Psoas muscle (tissue), 8 donors: ENCODE measurements around the gene SBF2. TPM values are rescaled to one million over a fixed set of nuclear protein-coding genes. Genes with fewer than 3 reads are reported as not detected.

ENCODE experiments used
- ATAC-seq, 4 donors: fragments of 200-7000 bp; cut with Tn5 transposase; one replicate each; pipeline ENCODE4 v1.9.1; 2020; ENCODE audit warnings: moderate library complexity in 3 of 4, mild to moderate bottlenecking in 2 of 4
- DNase-seq, 2 donors: peaks; one replicate each; pipeline ENCODE4 v3.0.0-alpha.2; 2020
- H3K27ac ChIP-seq: fragments of 200-600 bp; one replicate; pipeline ENCODE4 v1.8.0; 2022
- H3K27me3 ChIP-seq, 3 donors: fragments of 200-600 bp in 1 of 3; one replicate each; pipeline versions ENCODE4 v1.6.1 to v1.8.0; 2013 to 2022; ENCODE audit warnings: low read length in 2 of 3, mild to moderate bottlenecking in 2 of 3, moderate library complexity in 1 of 3; ENCODE audit not compliant: insufficient read depth in 3 of 3
- H3K36me3 ChIP-seq, 2 donors: fragments of 200-600 bp in 1 of 2; one replicate each; pipeline versions ENCODE4 v1.6.1 to v1.8.0; 2013 to 2022; ENCODE audit warnings: low read depth in 1 of 2, mild to moderate bottlenecking in 1 of 2, moderate library complexity in 1 of 2; ENCODE audit not compliant: insufficient read depth in 1 of 2
- H3K4me1 ChIP-seq: fragments of 200-600 bp; one replicate; pipeline ENCODE4 v1.8.0; 2022
- H3K4me3 ChIP-seq: fragments of 200-600 bp; one replicate; pipeline ENCODE4 v1.8.0; 2022; ENCODE audit warnings: mild to moderate bottlenecking
- H3K9me3 ChIP-seq: fragments of 200-600 bp; one replicate; pipeline ENCODE4 v1.8.0; 2022
- WGBS, 3 donors: extraction: QIAGEN DNeasy Blood & Tissue Kit; methylation state at CpG; one replicate each; pipeline versions ENCODE4 v1.1.6 to v1.1.7; 2013; 5-methylcytosine and 5-hydroxymethylcytosine counted together
- intact Hi-C, 2 donors: fragments of 100-400 bp; cut with DNase I; formaldehyde crosslinking; loops; one replicate each; pipeline versions ENCODE4 v1.11.0 to v1.14.2; 2022
- polyA plus RNA-seq, 3 donors: library from polyadenylated mRNA; stranded (reverse); fragments of 200-250 nt; gene quantifications; one replicate each; pipeline ENCODE4 v1.2.3, GENCODE V29; 2013
- total RNA-seq, 4 donors: library from RNA; stranded (reverse); fragmentation: NEBNext Ultra II Directional in 2 of 4; extraction: Animal tissue kit (Norgen Biotek cat#: 25700) in 2 of 4; gene quantifications; one replicate each; pipeline versions ENCODE4 v1.2.1 to v1.2.4, GENCODE V29; 2021 to 2023
- TF ChIP-seq, protein P1 (sequence below): fragments of 200-600 bp; IDR thresholded peaks from one replicate; pipeline ENCODE4 v1.8.0; 2022; ENCODE audit warnings: antibody characterized with exemption
- donor health status: healthy with polysubstance abuse.
- donor health status: DM: no; HTN: no; CAD: no; lungs with moderate emphysema.
- donor health status: Bipolar disorder and iron deficiency.
- donor health status: healthy.
- donor health status: DM: yes; HTN: yes; CAD: no.
- donor health status: DM: no; HTN: no; CAD: no.
- donor health status: DM: no; HTN: no; CAD: no.
- donor health status: DM: yes; HTN: yes; CAD: no.

The SBF2 gene
- total and polyA plus RNA-seq, 7 donors: 3.3 to 12.6 (median 10.6) TPM

DNA sequence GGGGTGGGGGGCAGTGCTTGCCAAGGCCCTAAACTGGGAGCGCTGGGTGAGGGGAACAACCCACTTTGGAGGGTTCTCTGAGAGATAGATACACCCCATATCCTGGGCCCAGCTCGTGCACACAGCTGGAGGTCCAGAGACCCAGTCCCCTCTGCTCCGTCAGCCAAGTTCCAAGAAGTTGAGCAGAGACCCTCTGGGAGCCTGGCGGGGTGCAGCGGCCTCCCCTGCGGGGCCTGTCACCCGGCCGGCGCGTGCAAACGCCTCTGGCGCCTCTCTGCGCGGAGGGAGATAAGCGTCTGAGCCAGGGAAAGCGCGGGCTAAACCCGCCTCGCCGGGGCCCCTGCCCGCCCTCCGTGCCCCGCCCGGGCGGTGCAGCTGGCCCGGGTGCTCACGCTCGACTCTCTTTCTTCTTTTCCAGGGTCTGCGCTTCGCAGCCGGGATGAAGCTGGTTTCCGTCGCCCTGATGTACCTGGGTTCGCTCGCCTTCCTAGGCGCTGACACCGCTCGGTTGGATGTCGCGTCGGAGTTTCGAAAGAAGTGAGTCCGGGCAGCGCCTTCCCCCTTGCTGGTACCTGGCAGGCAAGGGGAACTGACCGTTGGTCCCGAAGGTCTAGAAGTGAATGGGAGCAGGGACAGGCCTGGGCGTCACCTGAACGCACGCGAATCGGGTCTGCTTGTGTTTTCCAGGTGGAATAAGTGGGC lies 11.4 kb upstream of the SBF2 start:
- Histone ChIP-seq H3K9me3 (no peaks in the 10 kb centered on the region), H3K27ac (peak overlapping the region; percentile 86), H3K27me3 (no peaks in the 10 kb centered on the region), H3K4me3 (peak overlapping the region; percentile 84), H3K4me1 (peaks cover 30% of the 10 kb centered on the region), H3K36me3 (no peaks in the 10 kb centered on the region)
- TF ChIP-seq, protein P1, sequence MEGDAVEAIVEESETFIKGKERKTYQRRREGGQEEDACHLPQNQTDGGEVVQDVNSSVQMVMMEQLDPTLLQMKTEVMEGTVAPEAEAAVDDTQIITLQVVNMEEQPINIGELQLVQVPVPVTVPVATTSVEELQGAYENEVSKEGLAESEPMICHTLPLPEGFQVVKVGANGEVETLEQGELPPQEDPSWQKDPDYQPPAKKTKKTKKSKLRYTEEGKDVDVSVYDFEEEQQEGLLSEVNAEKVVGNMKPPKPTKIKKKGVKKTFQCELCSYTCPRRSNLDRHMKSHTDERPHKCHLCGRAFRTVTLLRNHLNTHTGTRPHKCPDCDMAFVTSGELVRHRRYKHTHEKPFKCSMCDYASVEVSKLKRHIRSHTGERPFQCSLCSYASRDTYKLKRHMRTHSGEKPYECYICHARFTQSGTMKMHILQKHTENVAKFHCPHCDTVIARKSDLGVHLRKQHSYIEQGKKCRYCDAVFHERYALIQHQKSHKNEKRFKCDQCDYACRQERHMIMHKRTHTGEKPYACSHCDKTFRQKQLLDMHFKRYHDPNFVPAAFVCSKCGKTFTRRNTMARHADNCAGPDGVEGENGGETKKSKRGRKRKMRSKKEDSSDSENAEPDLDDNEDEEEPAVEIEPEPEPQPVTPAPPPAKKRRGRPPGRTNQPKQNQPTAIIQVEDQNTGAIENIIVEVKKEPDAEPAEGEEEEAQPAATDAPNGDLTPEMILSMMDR: no peak
- peak in 1 of 4 donors; percentile 18 for ATAC-seq
- WGBS, 3 donors: 1% methylated on average over 40 to 51 of the region's 51 CpGs
- intact Hi-C loops: loop anchor here (5.0 to 10.0 kb wide), 5 partner anchors 98 to 548 kb away; no protein-coding TSS in a partner anchor
- DNase-seq: peak; percentile 32 to 68

- Histone ChIP-seq H3K36me3 (no peaks in the 10 kb centered on the region), H3K4me3 (peak within 1 kb of the TSS; percentile 84), H3K27ac (peak within 1 kb of the TSS; percentile 86), H3K27me3 (no peaks in the 10 kb centered on the region), H3K4me1 (peaks cover 23% of the 10 kb centered on the region), H3K9me3 (no peaks in the 10 kb centered on the region)
- 1 to 2% (median 1%) methylated on average over 40 to 48 of the region's 48 CpGs for WGBS, 3 donors
- intact Hi-C loops: loop anchor here (5.0 to 10.0 kb wide), 5 partner anchors 97 to 547 kb away; no protein-coding TSS in a partner anchor
- peak; percentile 93 to 94 for DNase-seq
- TF ChIP-seq, protein P1: peak; percentile 62
- ATAC-seq: peak; percentile 42 to 59 (median 45)
These were observed 10.7 kb upstream of the SBF2 start, which contains the start of gene ADM for GRCh38 chr11:10304495-10305261. ADM (plus strand) TSS chr11:10305073; CDS start chr11:10305701, 628 bp downstream.

DNA sequence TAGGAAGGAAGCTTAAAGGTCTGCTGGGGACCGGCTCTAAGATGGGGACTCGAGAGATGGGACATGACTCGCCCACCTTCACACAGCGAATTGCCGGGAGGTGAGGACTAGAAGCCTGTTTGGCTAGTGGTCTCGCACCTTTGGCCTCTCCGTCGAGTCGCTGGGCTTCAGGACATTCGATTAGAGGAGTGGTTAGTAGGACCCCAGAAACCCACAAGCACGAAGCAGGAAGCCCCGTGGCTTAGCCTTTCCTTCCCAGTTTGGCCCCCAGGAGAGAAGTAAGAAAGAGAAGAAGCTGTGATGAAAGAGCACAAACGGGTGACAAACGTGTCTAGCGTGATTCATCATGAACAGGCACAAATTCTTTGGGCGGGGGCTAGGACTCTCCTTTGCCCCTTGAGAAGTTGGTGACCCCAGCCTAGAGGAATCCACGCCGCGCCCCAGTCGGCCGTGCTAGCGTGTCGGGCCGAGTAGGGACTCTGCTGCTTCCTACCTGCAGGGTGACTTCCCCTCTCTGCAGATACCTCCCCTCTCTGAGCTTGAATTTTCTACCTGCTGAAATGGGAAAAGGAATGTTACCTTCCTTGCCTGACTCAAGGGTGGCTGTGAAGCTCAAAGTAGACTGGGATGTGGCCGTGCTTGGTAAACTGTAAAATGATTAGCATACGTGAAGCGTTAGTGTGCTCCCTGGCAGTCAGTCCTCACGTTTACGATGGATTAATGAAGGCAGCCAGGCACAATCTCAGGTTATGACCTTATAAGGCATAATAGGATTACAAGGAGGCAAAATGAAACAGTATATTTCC lies 9.7 kb upstream of the SBF2 start:
- ATAC-seq: peak in 1 of 4 donors; percentile 3
- peak overlapping the region; percentile 86 for H3K27ac ChIP-seq

More for the DNA sequence above, 9.7 kb upstream of the SBF2 start:
- TF ChIP-seq, protein P1: no peak
- no peaks in the 10 kb centered on the region for H3K9me3 ChIP-seq
- peaks cover 16% of the 10 kb centered on the region for H3K4me1 ChIP-seq
- WGBS, 3 donors: 19 to 29% (median 26%) methylated on average over 29 of the region's 29 CpGs
- H3K27me3 ChIP-seq: no peaks in the 10 kb centered on the region
- intact Hi-C loops: loop anchor here in 1 of 2 donors (10.0 kb wide), 1 partner anchor 329 kb away; no protein-coding TSS in a partner anchor
- DNase-seq: peak; percentile 34 to 66
- H3K36me3 ChIP-seq: no peaks in the 10 kb centered on the region
- peak overlapping the region; percentile 84 for H3K4me3 ChIP-seq
